HL-60 (cell line): ENCODE measurements around the gene METTL16.

Experiments used
- DNase-seq, 2 experiments: peaks; one replicate each; pipeline ENCODE4 v3.0.0-alpha.2; 2010 to 2020; ENCODE audit warnings: low read depth in 1 of 2, low spot score in 1 of 2
- H3K27ac ChIP-seq: fragments of 250-450 bp; sonication (Bioruptor Pico); replicated peaks from 2 replicates; pipeline ENCODE4 v1.5.1; 2020; ENCODE audit warnings: mild to moderate bottlenecking, moderate library complexity
- H3K27me3 ChIP-seq: fragments of 250-450 bp; sonication (Bioruptor Pico); 2 replicates; pipeline ENCODE4 v1.5.1; 2021; ENCODE audit warnings: mild to moderate bottlenecking, moderate library complexity; ENCODE audit not compliant: insufficient read depth, poor library complexity, severe bottlenecking
- H3K4me3 ChIP-seq: replicated peaks from 2 replicates; pipeline ENCODE4 v1.5.1; 2011; ENCODE audit warnings: mild to moderate bottlenecking, control low read depth, low read length; ENCODE audit not compliant: insufficient read depth
- GABPA ChIP-seq: IDR thresholded peaks from 2 replicates; pipeline ENCODE4 v1.6.1; 2012; ENCODE audit warnings: low read depth
- POLR2AphosphoS5 ChIP-seq: IDR thresholded peaks from 2 replicates; pipeline ENCODE4 v1.6.1; 2012; ENCODE audit warnings: low read depth
- SPI1 ChIP-seq: IDR thresholded peaks from 2 replicates; pipeline ENCODE4 v1.6.1; 2012; ENCODE audit warnings: low read depth, mild to moderate bottlenecking, borderline replicate concordance
- TF ChIP-seq, protein P1 (sequence below): IDR thresholded peaks from 2 replicates; pipeline ENCODE4 v1.6.1; 2012; ENCODE audit warnings: low read depth; ENCODE audit not compliant: insufficient replicate concordance
- TF ChIP-seq, protein P2 (sequence below): IDR thresholded peaks from one replicate; pipeline ENCODE4 v1.5.1; 2011; ENCODE audit warnings: low read length, control low read depth, inconsistent platforms; ENCODE audit not compliant: insufficient read depth

METTL16 gene

DNA sequence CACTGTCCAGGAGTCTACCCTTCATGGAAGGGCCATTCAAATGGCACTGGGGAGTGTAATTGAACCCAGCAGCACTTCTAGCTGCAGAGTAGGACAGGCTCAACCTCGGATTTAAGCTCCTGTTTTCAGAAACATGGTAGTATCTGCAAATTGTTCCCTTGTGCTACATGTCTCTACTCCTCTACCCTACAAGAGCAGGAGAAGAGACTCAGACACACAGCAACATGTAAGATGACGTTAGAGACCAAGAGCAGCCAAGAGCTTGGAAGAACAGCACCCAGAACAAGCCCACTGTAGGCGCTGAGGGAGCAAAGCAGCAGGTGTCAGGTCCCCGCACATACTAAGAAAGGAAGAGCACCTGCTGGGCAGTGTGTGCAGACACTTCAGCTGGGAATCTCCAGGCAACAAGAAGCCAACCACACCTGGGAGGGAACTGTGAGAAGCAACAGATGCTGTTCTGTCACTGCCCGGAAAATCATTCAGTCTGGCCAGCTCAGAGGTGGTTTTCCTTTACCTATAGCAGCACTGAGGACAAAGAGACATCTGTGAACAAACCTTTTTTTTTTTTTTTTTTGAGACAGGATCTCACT is 75.3 kb downstream of the METTL16 start:
- Histone ChIP-seq H3K27me3 (no peaks in the 10 kb centered on the region), H3K27ac (no peak overlapping the region), H3K4me3 (no peak overlapping the region)
- no peak for DNase-seq
- no peak for TF ChIP-seq SPI1
- no peak for TF ChIP-seq GABPA
- TF ChIP-seq POLR2AphosphoS5: no peak
- TF ChIP-seq, protein P1, sequence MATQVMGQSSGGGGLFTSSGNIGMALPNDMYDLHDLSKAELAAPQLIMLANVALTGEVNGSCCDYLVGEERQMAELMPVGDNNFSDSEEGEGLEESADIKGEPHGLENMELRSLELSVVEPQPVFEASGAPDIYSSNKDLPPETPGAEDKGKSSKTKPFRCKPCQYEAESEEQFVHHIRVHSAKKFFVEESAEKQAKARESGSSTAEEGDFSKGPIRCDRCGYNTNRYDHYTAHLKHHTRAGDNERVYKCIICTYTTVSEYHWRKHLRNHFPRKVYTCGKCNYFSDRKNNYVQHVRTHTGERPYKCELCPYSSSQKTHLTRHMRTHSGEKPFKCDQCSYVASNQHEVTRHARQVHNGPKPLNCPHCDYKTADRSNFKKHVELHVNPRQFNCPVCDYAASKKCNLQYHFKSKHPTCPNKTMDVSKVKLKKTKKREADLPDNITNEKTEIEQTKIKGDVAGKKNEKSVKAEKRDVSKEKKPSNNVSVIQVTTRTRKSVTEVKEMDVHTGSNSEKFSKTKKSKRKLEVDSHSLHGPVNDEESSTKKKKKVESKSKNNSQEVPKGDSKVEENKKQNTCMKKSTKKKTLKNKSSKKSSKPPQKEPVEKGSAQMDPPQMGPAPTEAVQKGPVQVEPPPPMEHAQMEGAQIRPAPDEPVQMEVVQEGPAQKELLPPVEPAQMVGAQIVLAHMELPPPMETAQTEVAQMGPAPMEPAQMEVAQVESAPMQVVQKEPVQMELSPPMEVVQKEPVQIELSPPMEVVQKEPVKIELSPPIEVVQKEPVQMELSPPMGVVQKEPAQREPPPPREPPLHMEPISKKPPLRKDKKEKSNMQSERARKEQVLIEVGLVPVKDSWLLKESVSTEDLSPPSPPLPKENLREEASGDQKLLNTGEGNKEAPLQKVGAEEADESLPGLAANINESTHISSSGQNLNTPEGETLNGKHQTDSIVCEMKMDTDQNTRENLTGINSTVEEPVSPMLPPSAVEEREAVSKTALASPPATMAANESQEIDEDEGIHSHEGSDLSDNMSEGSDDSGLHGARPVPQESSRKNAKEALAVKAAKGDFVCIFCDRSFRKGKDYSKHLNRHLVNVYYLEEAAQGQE: no peak
- TF ChIP-seq, protein P2, sequence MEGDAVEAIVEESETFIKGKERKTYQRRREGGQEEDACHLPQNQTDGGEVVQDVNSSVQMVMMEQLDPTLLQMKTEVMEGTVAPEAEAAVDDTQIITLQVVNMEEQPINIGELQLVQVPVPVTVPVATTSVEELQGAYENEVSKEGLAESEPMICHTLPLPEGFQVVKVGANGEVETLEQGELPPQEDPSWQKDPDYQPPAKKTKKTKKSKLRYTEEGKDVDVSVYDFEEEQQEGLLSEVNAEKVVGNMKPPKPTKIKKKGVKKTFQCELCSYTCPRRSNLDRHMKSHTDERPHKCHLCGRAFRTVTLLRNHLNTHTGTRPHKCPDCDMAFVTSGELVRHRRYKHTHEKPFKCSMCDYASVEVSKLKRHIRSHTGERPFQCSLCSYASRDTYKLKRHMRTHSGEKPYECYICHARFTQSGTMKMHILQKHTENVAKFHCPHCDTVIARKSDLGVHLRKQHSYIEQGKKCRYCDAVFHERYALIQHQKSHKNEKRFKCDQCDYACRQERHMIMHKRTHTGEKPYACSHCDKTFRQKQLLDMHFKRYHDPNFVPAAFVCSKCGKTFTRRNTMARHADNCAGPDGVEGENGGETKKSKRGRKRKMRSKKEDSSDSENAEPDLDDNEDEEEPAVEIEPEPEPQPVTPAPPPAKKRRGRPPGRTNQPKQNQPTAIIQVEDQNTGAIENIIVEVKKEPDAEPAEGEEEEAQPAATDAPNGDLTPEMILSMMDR: no peak

DNA sequence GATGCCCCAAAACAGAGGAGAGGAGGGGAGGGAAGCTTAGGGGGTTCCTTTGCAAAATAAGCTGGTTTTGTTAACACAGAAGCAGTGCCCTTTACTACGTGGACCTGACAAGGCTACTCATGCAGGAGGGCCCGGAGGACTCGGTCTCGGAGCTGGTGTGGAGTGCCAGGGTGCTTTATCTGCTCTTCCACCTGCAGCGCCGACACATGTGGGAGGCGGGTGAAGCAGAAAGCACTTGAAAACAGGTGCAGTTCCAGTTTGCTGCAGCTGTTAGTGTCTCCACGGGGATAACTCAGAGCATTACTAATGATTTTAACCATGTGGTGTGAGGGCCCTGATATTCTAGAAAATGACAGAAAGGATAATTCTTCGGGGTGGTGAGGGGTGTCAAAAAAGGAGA is 75.8 kb downstream of the METTL16 start:
- no peak for DNase-seq
- H3K4me3 ChIP-seq: no peak overlapping the region

GRCh38 chr17:2435181-2435741 is 76.4 kb downstream of the METTL16 start:
- TF ChIP-seq SPI1 (no peak), GABPA (no peak)
- TF ChIP-seq, protein P1: no peak
- Histone ChIP-seq H3K27me3 (no peaks in the 10 kb centered on the region), H3K4me3 (no peak overlapping the region), H3K27ac (no peak overlapping the region)
- DNase-seq: no peak

More for the DNA sequence above, 75.8 kb downstream of the METTL16 start:
- no peaks in the 10 kb centered on the region for H3K27me3 ChIP-seq
- TF ChIP-seq SPI1: no peak
- TF ChIP-seq, protein P1: no peak
- TF ChIP-seq, protein P2: no peak
- TF ChIP-seq GABPA: no peak
- TF ChIP-seq POLR2AphosphoS5: no peak
- H3K27ac ChIP-seq: no peak overlapping the region
